Stomach (tissue), 4 donors: Measurements from ENCODE around the gene ABLIM2.

ENCODE experiments used
- POLR2A ChIP-seq, 4 donors: fragments of 450-650 bp; IDR thresholded peaks; one replicate each; pipeline ENCODE4 v1.6.1; 2016; ENCODE audit warnings: antibody characterized with exemption in 4 of 4, control low read depth in 2 of 4, mild to moderate bottlenecking in 1 of 4, moderate library complexity in 1 of 4
- POLR2AphosphoS5 ChIP-seq, 3 donors: sonication (generic); formaldehyde crosslinking; IDR thresholded peaks; one replicate each; pipeline ENCODE4 v1.6.1; 2016; ENCODE audit warnings: antibody characterized with exemption in 3 of 3
- TF ChIP-seq, protein P1 (sequence below), 7 experiments: fragments of 450-650 bp in 4 of 7; fragments of 200-600 bp in 3 of 7; sonication (generic) in 3 of 7; IDR thresholded peaks; one replicate each; pipeline ENCODE4 v1.5.1; 2016 to 2019; ENCODE audit warnings: antibody characterized with exemption in 7 of 7, control low read depth in 2 of 7, mild to moderate bottlenecking in 1 of 7

DNA sequence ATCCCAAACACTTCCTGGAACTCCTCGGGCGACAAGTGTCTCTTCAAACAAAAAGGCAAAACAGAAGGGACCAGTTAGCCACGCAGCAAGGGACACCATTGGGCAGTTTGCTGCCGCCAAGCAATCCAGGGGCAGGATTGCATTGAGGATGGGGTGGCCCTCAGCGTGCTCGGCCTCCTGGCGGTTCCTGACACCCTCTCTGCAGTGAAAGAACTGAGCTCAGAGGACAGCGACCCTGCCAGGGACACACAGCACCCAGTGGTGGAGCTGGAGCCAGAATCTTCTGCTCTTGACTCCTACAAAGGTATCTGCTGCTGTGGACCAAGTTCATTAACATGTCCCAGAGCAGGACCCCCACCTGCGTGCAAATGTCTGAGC lies 191.6 kb downstream of the ABLIM2 start:
- TF ChIP-seq, protein P1, sequence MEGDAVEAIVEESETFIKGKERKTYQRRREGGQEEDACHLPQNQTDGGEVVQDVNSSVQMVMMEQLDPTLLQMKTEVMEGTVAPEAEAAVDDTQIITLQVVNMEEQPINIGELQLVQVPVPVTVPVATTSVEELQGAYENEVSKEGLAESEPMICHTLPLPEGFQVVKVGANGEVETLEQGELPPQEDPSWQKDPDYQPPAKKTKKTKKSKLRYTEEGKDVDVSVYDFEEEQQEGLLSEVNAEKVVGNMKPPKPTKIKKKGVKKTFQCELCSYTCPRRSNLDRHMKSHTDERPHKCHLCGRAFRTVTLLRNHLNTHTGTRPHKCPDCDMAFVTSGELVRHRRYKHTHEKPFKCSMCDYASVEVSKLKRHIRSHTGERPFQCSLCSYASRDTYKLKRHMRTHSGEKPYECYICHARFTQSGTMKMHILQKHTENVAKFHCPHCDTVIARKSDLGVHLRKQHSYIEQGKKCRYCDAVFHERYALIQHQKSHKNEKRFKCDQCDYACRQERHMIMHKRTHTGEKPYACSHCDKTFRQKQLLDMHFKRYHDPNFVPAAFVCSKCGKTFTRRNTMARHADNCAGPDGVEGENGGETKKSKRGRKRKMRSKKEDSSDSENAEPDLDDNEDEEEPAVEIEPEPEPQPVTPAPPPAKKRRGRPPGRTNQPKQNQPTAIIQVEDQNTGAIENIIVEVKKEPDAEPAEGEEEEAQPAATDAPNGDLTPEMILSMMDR (IDR thresholded peaks at IDR 0.05), result no peak
- TF ChIP-seq POLR2A (IDR thresholded peaks at IDR 0.05) (no peak), POLR2AphosphoS5 (IDR thresholded peaks at IDR 0.05) (no peak)
